PFSK-1 (cell line): Measurements from ENCODE around the gene FAM124A.

ENCODE experiments used
- FOXP2 ChIP-seq: optimal IDR thresholded peaks from 2 replicates; pipeline ENCODE3; 2011; ENCODE audit warnings: borderline replicate concordance, control low read depth, inconsistent platforms; ENCODE audit not compliant: insufficient read depth; ENCODE audit errors: extremely low read length, extremely low read depth
- POLR2AphosphoS5 ChIP-seq: IDR thresholded peaks from 2 replicates; pipeline ENCODE4 v1.6.1; 2012; ENCODE audit warnings: low read depth, mild to moderate bottlenecking, control low read depth, low read length, moderate library complexity
- SIN3A ChIP-seq: IDR thresholded peaks from 2 replicates; pipeline ENCODE4 v1.6.1; 2012; ENCODE audit warnings: mild to moderate bottlenecking, low read length, moderate library complexity, borderline replicate concordance; ENCODE audit not compliant: insufficient read depth
- TAF1 ChIP-seq: IDR thresholded peaks from 2 replicates; pipeline ENCODE4 v1.6.1; 2012; ENCODE audit warnings: low read length, control low read depth, borderline replicate concordance; ENCODE audit not compliant: insufficient read depth
- TF ChIP-seq, protein P1 (sequence below), 2 experiments: IDR thresholded peaks; 2 replicates each; pipeline versions ENCODE4 v1.6.1 to v1.8.0; 2011 to 2012; ENCODE audit warnings: low read depth in 2 of 2, low read length in 2 of 2, control low read depth in 1 of 2, inconsistent platforms in 1 of 2, mild to moderate bottlenecking in 1 of 2, moderate library complexity in 1 of 2; ENCODE audit not compliant: insufficient read depth in 1 of 2

GRCh38 chr13:51330791-51331190 is 108.6 kb downstream of the FAM124A start:
- TF ChIP-seq, protein P1, sequence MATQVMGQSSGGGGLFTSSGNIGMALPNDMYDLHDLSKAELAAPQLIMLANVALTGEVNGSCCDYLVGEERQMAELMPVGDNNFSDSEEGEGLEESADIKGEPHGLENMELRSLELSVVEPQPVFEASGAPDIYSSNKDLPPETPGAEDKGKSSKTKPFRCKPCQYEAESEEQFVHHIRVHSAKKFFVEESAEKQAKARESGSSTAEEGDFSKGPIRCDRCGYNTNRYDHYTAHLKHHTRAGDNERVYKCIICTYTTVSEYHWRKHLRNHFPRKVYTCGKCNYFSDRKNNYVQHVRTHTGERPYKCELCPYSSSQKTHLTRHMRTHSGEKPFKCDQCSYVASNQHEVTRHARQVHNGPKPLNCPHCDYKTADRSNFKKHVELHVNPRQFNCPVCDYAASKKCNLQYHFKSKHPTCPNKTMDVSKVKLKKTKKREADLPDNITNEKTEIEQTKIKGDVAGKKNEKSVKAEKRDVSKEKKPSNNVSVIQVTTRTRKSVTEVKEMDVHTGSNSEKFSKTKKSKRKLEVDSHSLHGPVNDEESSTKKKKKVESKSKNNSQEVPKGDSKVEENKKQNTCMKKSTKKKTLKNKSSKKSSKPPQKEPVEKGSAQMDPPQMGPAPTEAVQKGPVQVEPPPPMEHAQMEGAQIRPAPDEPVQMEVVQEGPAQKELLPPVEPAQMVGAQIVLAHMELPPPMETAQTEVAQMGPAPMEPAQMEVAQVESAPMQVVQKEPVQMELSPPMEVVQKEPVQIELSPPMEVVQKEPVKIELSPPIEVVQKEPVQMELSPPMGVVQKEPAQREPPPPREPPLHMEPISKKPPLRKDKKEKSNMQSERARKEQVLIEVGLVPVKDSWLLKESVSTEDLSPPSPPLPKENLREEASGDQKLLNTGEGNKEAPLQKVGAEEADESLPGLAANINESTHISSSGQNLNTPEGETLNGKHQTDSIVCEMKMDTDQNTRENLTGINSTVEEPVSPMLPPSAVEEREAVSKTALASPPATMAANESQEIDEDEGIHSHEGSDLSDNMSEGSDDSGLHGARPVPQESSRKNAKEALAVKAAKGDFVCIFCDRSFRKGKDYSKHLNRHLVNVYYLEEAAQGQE (IDR thresholded peaks at IDR 0.05; ENCODE audit: insufficient read depth in 1 of 2, low read depth in 2 of 2, low read length in 2 of 2): no peak
- TF ChIP-seq POLR2AphosphoS5 (no peak), SIN3A (no peak), TAF1 (no peak), FOXP2 (no peak)
